Transverse colon (tissue), 4 donors: Measurements from ENCODE around the gene USP13.

Source experiments
- CTCF ChIP-seq, 5 experiments: fragments of 200-600 bp in 3 of 5; fragments of 450-650 bp in 2 of 5; sonication (generic) in 3 of 5; IDR thresholded peaks; 1 replicate in 2 of 5; 2 replicates in 3 of 5; pipeline ENCODE4 v1.5.1; 2016 to 2017; ENCODE audit warnings: antibody characterized with exemption in 5 of 5, inconsistent platforms in 3 of 5, mild to moderate bottlenecking in 2 of 5, moderate library complexity in 1 of 5
- EP300 ChIP-seq: sonication (generic); formaldehyde crosslinking; IDR thresholded peaks from one replicate; pipeline ENCODE4 v1.6.1; 2017; ENCODE audit warnings: antibody characterized with exemption, low read depth
- POLR2A ChIP-seq: fragments of 450-650 bp; IDR thresholded peaks from one replicate; pipeline ENCODE4 v1.6.1; 2016; ENCODE audit warnings: antibody characterized with exemption, mild to moderate bottlenecking, moderate library complexity
- POLR2AphosphoS5 ChIP-seq, 3 donors: sonication (generic); formaldehyde crosslinking; IDR thresholded peaks; one replicate each; pipeline ENCODE4 v1.6.1; 2016; ENCODE audit warnings: antibody characterized with exemption in 3 of 3

GRCh38 chr3:179744667-179745066 is 91.8 kb downstream of the USP13 start:
- TF ChIP-seq CTCF (IDR thresholded peaks at IDR 0.05) (no peak), POLR2A (no peak), POLR2AphosphoS5 (IDR thresholded peaks at IDR 0.05) (no peak), EP300 (no peak)
